HepG2 (cell line): ENCODE data around the gene TADA3. TPM values are rescaled to one million over a fixed set of nuclear protein-coding genes. Genes with fewer than 3 reads are reported as not detected.

Source experiments
- ATAC-seq: fragments of 200-7000 bp; cut with Tn5 transposase; 3 replicates; pipeline ENCODE4 v1.9.1; 2020; ENCODE audit warnings: mild to moderate bottlenecking, moderate library complexity
- BruUV-seq: library from RNA; stranded (reverse); fragments of 400-500 nt; replicated peaks from 2 replicates; lab custom pipeline; 2021; lab: Mats Ljungman, UMichigan
- CTCF ChIA-PET: fragments of 300-600 bp; formaldehyde crosslinking; extraction: SDS; loops from one replicate; lab custom pipeline; 2021; ENCODE audit warnings: low total read pairs, inconsistent platforms, low intra/inter-chr PET ratio; lab: Yijun Ruan, JAX
- POLR2A ChIA-PET: fragments of 350-600 bp; sonication (Branson Sonifier 250); formaldehyde crosslinking; loops from one replicate; lab custom pipeline; 2020; ENCODE audit warnings: antibody characterized with exemption, inconsistent platforms; lab: Yijun Ruan, JAX
- DNase-seq: peaks from one replicate; pipeline ENCODE4 v3.0.0-alpha.2; 2015; ENCODE audit warnings: low spot score
- FAIRE-seq: peaks from 3 replicates; lab custom pipeline; 2011; peaks lifted over from hg19 to GRCh38; lab: Jason Lieb, UNC
- H2AFZ ChIP-seq: one replicate; pipeline ENCODE4 v1.6.1; 2011; ENCODE audit warnings: low read length, inconsistent platforms
- H3K27ac ChIP-seq: fragments of 300-600 bp; 3 replicates; pipeline ENCODE4 v1.8.0; 2011; ENCODE audit warnings: mixed run types, mild to moderate bottlenecking, mixed read lengths, low read length, inconsistent platforms; ENCODE audit not compliant: insufficient read depth; ENCODE audit errors: extremely low read length
- H3K27me3 ChIP-seq, 2 experiments: fragments of 200-600 bp in 1 of 2; 2 replicates in 1 of 2; 3 replicates in 1 of 2; pipeline versions ENCODE4 v1.6.0 to v1.8.0; 2011; ENCODE audit warnings: low read length in 2 of 2, mild to moderate bottlenecking in 2 of 2, moderate library complexity in 2 of 2, inconsistent platforms in 1 of 2; ENCODE audit not compliant: insufficient read depth in 2 of 2, control insufficient read depth in 1 of 2
- H3K36me3 ChIP-seq, 2 experiments: fragments of 200-600 bp in 1 of 2; replicated peaks in 1 of 2; 2 replicates in 1 of 2; 3 replicates in 1 of 2; pipeline versions ENCODE4 v1.5.1 to v1.8.0; 2011; ENCODE audit warnings: low read length in 2 of 2, inconsistent platforms in 1 of 2; ENCODE audit not compliant: insufficient read depth in 2 of 2, control insufficient read depth in 1 of 2
- H3K4me1 ChIP-seq: 2 replicates; pipeline ENCODE4 v1.5.1; 2012; ENCODE audit warnings: low read length, inconsistent platforms; ENCODE audit not compliant: insufficient read depth
- H3K4me2 ChIP-seq: 2 replicates; pipeline ENCODE4 v1.6.0; 2011; ENCODE audit warnings: low read depth, low read length, inconsistent platforms
- H3K4me3 ChIP-seq, 3 experiments: fragments of 200-600 bp in 1 of 3; sonication (generic), shearing (Covaris generic) in 1 of 3; replicated peaks in 1 of 3; 2 replicates each; pipeline ENCODE4 v1.5.1; 2011 to 2016; ENCODE audit warnings: low read length in 3 of 3, inconsistent platforms in 2 of 3, low read depth in 2 of 3, mild to moderate bottlenecking in 2 of 3, control low read depth in 1 of 3, mixed read lengths in 1 of 3; ENCODE audit not compliant: insufficient read depth in 1 of 3
- H3K79me2 ChIP-seq: one replicate; pipeline ENCODE4 v1.6.1; 2011; ENCODE audit warnings: low read length, inconsistent platforms; ENCODE audit not compliant: insufficient read depth
- H3K9ac ChIP-seq: 2 replicates; pipeline ENCODE4 v1.6.0; 2011; ENCODE audit warnings: mild to moderate bottlenecking, low read depth, low read length, inconsistent platforms; ENCODE audit not compliant: insufficient read depth
- H3K9me3 ChIP-seq: 2 replicates; pipeline ENCODE4 v1.5.1; 2012; ENCODE audit warnings: mild to moderate bottlenecking, low read length
- H4K20me1 ChIP-seq: 2 replicates; pipeline ENCODE4 v1.6.0; 2011; ENCODE audit warnings: inconsistent platforms, mild to moderate bottlenecking, low read length, moderate library complexity; ENCODE audit not compliant: insufficient read depth
- AHR ChIP-seq: IDR thresholded peaks from 2 replicates; pipeline ENCODE4 v1.6.1; 2018; ENCODE audit warnings: missing genetic modification reagents, missing compliant biosample characterization
- CTCF ChIP-seq: sonication (generic); formaldehyde crosslinking; IDR thresholded peaks from 2 replicates; pipeline ENCODE4 v1.5.0; 2020; ENCODE audit warnings: mild to moderate bottlenecking, missing genetic modification reagents, moderate library complexity
- E2F1 ChIP-seq: sonication (generic); formaldehyde crosslinking; IDR thresholded peaks from 2 replicates; pipeline ENCODE4 v1.5.0; 2020; ENCODE audit warnings: missing genetic modification reagents
- ERF ChIP-seq: IDR thresholded peaks from 2 replicates; pipeline ENCODE4 v1.6.1; 2018; ENCODE audit warnings: missing biosample characterization, missing genetic modification reagents
- GABPA ChIP-seq, 2 experiments: IDR thresholded peaks; 2 replicates each; pipeline ENCODE4 v1.6.1; 2011 to 2016; ENCODE audit warnings: low read depth in 2 of 2, low read length in 1 of 2, missing biosample characterization in 1 of 2, missing genetic modification characterization in 1 of 2
- HMG20B ChIP-seq: conservative IDR thresholded peaks from 2 replicates; pipeline ENCODE4 v1.6.1; 2016; ENCODE audit warnings: missing genetic modification reagents, missing compliant biosample characterization
- MTA1 ChIP-seq: sonication (generic); formaldehyde crosslinking; IDR thresholded peaks from 2 replicates; pipeline ENCODE4 v1.4.0; 2020; ENCODE audit warnings: missing genetic modification reagents, mild to moderate bottlenecking, borderline replicate concordance
- POLR2A ChIP-seq, 2 experiments: IDR thresholded peaks; 2 replicates each; pipeline ENCODE4 v1.6.1; 2011; ENCODE audit warnings: low read depth in 2 of 2, low read length in 2 of 2, mild to moderate bottlenecking in 1 of 2, moderate library complexity in 1 of 2; ENCODE audit not compliant: insufficient read depth in 1 of 2
- RFXANK ChIP-seq: IDR thresholded peaks from 2 replicates; pipeline ENCODE4 v1.6.1; 2016
- TEAD3 ChIP-seq: optimal IDR thresholded peaks from 2 replicates; pipeline ENCODE3; 2016; ENCODE audit warnings: borderline replicate concordance
- ZHX2 ChIP-seq, 2 experiments: sonication (generic) in 1 of 2; formaldehyde crosslinking in 1 of 2; IDR thresholded peaks; 2 replicates each; pipeline versions ENCODE4 v1.6.1 to v1.9.0; 2014 to 2022; ENCODE audit warnings: antibody characterized with exemption in 1 of 2, borderline replicate concordance in 1 of 2, inconsistent platforms in 1 of 2, low read depth in 1 of 2, missing genetic modification reagents in 1 of 2
- ZNF235 ChIP-seq: sonication (generic); formaldehyde crosslinking; IDR thresholded peaks from 2 replicates; pipeline ENCODE4 v1.8.1; 2023; ENCODE audit warnings: mild to moderate bottlenecking, missing genetic modification reagents, borderline replicate concordance
- ZNF749 ChIP-seq: sonication (generic); formaldehyde crosslinking; IDR thresholded peaks from 2 replicates; pipeline ENCODE4 v1.8.0; 2022; ENCODE audit warnings: mild to moderate bottlenecking, missing genetic modification reagents, moderate library complexity, borderline replicate concordance
- WGBS: methylation state at CpG from one replicate; pipeline ENCODE4 v1.1.6; 2017; ENCODE audit warnings: low lambda C conversion rate; 5-methylcytosine and 5-hydroxymethylcytosine counted together
- in situ Hi-C: cut with HindIII; loops from 2 replicates; pipeline ENCODE4 v1.10.0; 2017; ENCODE audit warnings: low pct_unique_long_range_greater_than_20kb; ENCODE audit not compliant: extremely low pct_ligation_motif_present
- intact Hi-C: fragments of 100-400 bp; cut with micrococcal nuclease; formaldehyde crosslinking; loops from one replicate; pipeline ENCODE4 v1.10.0; 2022; ENCODE audit not compliant: unreplicated experiment
- polyA plus RNA-seq, 8 experiments: library from polyadenylated mRNA; depleted of rRNA in 3 of 8; stranded (reverse) in 7 of 8; unstranded in 1 of 8; fragments of >200 nt; fragmentation: Illumina TruSeq in 4 of 8; extraction: Trizol in 4 of 8; gene quantifications; 2 replicates each; pipeline versions ENCODE4 v1.2.1 to v1.2.3, GENCODE V29; 2011 to 2016; ENCODE audit warnings: low read depth in 4 of 8, missing spikeins in 1 of 8, mixed read lengths in 1 of 8; ENCODE audit not compliant: insufficient read depth in 1 of 8
- total RNA-seq, 5 experiments: library from RNA; depleted of rRNA; stranded (reverse); fragments of >200 nt; fragmentation: Illumina TruSeq; extraction: Trizol; gene quantifications; 2 replicates each; pipeline ENCODE4 v1.2.3, GENCODE V29; 2016; ENCODE audit warnings: low read depth in 1 of 5

Gene TADA3
- total and polyA plus RNA-seq, 2 of the 13 experiments (the other 11 are each of a cell fraction or from before 2014, with no cell fraction given), result 32.1 to 37.1 TPM

- POLR2A ChIA-PET, result no interaction called here
- no peak overlapping the region for H3K9ac ChIP-seq
- intact Hi-C loops, result no loop called here
- FAIRE-seq (no peak), ATAC-seq (no peak)
- H2AFZ ChIP-seq, result no peak overlapping the region
- no peaks in the 10 kb centered on the region for H4K20me1 ChIP-seq
- H3K36me3 ChIP-seq, result peaks cover 1 to 3% of the 10 kb centered on the region in 2 experiments; a peak in 1 of 5 replicates
- no peak overlapping the region for H3K4me2 ChIP-seq
- H3K27ac ChIP-seq, result no peak overlapping the region
- no peaks in the 10 kb centered on the region for H3K9me3 ChIP-seq
- CTCF ChIA-PET, result no interaction called here
- no peaks in the 10 kb centered on the region for H3K27me3 ChIP-seq
- H3K4me1 ChIP-seq, result no peaks in the 10 kb centered on the region
- no peak overlapping the region for H3K4me3 ChIP-seq
- TF ChIP-seq CTCF (no peak), AHR (CRISPR knock-in tag) (no peak), ZNF235 (CRISPR knock-in tag) (no peak), POLR2A (IDR thresholded peaks at IDR 0.05; ENCODE audit: insufficient read depth in 1 of 2, low read depth in 2 of 2, low read length in 2 of 2) (no peak), RFXANK (CRISPR knock-in tag) (no peak), ZNF749 (CRISPR knock-in tag) (no peak), E2F1 (no peak), TEAD3 (CRISPR knock-in tag) (no peak), ZHX2 (IDR thresholded peaks at IDR 0.05; ENCODE audit: low read depth) (no peak), ZHX2 (CRISPR knock-in tag; IDR thresholded peaks at IDR 0.05; ENCODE audit: borderline replicate concordance) (no peak), MTA1 (no peak), HMG20B (no peak), ERF (CRISPR knock-in tag) (no peak), GABPA (IDR thresholded peaks at IDR 0.05; ENCODE audit: low read depth, low read length) (no peak), GABPA (CRISPR knock-in tag; IDR thresholded peaks at IDR 0.05; ENCODE audit: low read depth) (no peak)
- TF ChIP-seq, all 625 proteins: peak for 0
- WGBS, result 95% methylated on average over 7 of the region's 7 CpGs
- DNase-seq, result no peak
- H3K79me2 ChIP-seq, result no peaks in the 10 kb centered on the region
- no TSS peak for BruUV-seq
- in situ Hi-C loops, result no loop called here
Measured at GRCh38 chr3:9818666-9819335, 26.5 kb upstream of the TADA3 start.
